Spinal cord (tissue), 10 donors: ENCODE measurements around the gene TSPYL4. TPM values are rescaled to one million over a fixed set of nuclear protein-coding genes. Genes with fewer than 3 reads are reported as not detected.
A peak's percentile ranks its signal among the peaks of the same experiment; 100 is the strongest.
"Not testable (repeated sequence)": the region's sequence is repeated elsewhere in the genome, so short reads cannot be mapped to it uniquely, and the experiment has no call there.

ENCODE experiments used
- DNase-seq, 6 donors: peaks; one replicate each; pipeline versions ENCODE4 v3.0.0 to v3.0.0-alpha.2; 2013 to 2015; ENCODE audit warnings: low spot score in 6 of 6, low read depth in 4 of 6
- H3K27ac ChIP-seq: one replicate; pipeline ENCODE4 v1.5.1; 2013; ENCODE audit warnings: low read depth, low read length, control low read depth
- H3K27me3 ChIP-seq: one replicate; pipeline ENCODE4 v1.6.1; 2013; ENCODE audit warnings: low read length; ENCODE audit not compliant: control insufficient read depth, insufficient read depth
- H3K36me3 ChIP-seq: one replicate; pipeline ENCODE4 v1.6.1; 2013; ENCODE audit warnings: low read length; ENCODE audit not compliant: control insufficient read depth, insufficient read depth
- H3K4me1 ChIP-seq: one replicate; pipeline ENCODE4 v1.6.1; 2013; ENCODE audit warnings: low read length; ENCODE audit not compliant: control insufficient read depth, insufficient read depth
- H3K4me3 ChIP-seq: one replicate; pipeline ENCODE4 v1.5.1; 2013; ENCODE audit warnings: low read depth, low read length, control low read depth
- H3K9me3 ChIP-seq: one replicate; pipeline ENCODE4 v1.6.1; 2013; ENCODE audit warnings: low read length; ENCODE audit not compliant: control insufficient read depth, insufficient read depth
- WGBS: methylation state at CpG from one replicate; pipeline ENCODE4 v1.1.5; 2013; ENCODE audit warnings: missing lambda C conversion rate; ENCODE audit not compliant: insufficient coverage; 5-methylcytosine and 5-hydroxymethylcytosine counted together
- polyA plus RNA-seq, 2 donors: library from polyadenylated mRNA; unstranded; fragments of 120-200 nt; gene quantifications; one replicate each; pipeline ENCODE4 v1.2.1, GENCODE V29; 2013; ENCODE audit not compliant: insufficient read length in 2 of 2
- total RNA-seq, 2 donors: library from RNA; depleted of rRNA in 1 of 2; stranded (reverse); fragments of 120-200 nt in 1 of 2; fragments of >200 nt in 1 of 2; gene quantifications; one replicate each; pipeline versions ENCODE4 v1.2.3 to v1.2.4, GENCODE V29; 2013 to 2014
- donor health status: healthy.

TSPYL4 gene
- total and polyA plus RNA-seq, 4 donors, result 57.6 to 162 (median 119) TPM

DNA sequence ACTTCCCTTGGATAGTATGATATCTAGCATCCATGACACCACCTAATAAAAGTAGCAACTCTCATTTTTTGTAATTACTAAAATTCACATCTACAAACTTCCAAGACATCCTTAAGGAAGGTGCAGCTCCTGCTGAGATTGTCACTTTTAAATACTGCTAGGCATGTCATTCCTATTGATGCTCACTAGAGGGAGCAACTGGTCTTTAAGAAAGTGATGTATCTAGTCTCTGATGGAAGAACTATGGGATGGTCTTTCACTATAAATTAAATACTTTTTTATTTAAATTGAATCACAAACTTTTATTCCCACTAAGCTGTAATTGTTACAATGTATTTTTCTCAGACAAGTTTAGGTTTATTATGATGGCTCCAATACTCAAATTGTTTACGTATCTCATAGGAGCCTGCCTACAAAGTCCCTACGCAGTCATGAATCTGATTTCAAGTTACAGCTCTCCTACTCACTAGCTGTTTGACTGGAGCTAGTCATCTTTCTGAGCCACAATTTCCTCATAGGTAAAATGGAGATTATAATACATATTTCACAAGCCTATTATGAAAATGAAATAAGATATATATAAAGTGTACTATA, 33.9 kb upstream of the TSPYL4 start:
- Histone ChIP-seq H3K4me3 (no peak overlapping the region), H3K36me3 (no peaks in the 10 kb centered on the region), H3K4me1 (no peaks in the 10 kb centered on the region), H3K27me3 (no peaks in the 10 kb centered on the region), H3K27ac (no peak overlapping the region), H3K9me3 (no peaks in the 10 kb centered on the region)
- no CpG with 5 or more reads among the region's 2 CpGs for WGBS
- peak in 4 of 6 donors; percentile 36 to 86 (median 57) for DNase-seq

DNA sequence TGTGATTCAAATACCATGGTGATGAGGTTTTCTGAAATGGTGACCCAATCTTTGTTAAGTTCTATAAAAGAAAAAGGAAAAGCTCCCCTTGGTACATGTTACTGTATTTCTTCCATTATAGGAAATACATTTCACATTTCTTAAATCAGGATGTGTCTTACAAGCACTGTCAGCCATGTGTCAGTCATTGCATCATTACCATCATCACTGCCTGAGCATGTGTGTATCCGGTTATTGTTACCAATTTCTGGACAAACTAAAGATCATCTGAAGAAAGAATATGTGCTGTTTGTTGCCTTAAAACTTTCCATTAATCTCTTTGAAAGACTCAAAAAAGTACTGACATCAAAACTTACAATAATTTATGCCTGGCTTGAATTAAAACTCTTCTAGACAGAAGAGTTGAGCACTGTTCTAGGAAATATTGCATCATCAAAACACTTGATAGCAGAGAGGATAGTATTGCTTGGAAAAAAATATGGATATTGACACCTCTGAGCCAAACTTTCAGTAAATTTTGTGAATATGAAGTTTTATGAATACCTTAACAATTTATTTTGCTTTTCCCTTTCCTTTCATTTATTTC, 33.0 kb upstream of the TSPYL4 start:
- Histone ChIP-seq H3K27me3 (no peaks in the 10 kb centered on the region), H3K9me3 (no peaks in the 10 kb centered on the region)
- no CpG with 5 or more reads among the region's 1 CpG for WGBS

DNA sequence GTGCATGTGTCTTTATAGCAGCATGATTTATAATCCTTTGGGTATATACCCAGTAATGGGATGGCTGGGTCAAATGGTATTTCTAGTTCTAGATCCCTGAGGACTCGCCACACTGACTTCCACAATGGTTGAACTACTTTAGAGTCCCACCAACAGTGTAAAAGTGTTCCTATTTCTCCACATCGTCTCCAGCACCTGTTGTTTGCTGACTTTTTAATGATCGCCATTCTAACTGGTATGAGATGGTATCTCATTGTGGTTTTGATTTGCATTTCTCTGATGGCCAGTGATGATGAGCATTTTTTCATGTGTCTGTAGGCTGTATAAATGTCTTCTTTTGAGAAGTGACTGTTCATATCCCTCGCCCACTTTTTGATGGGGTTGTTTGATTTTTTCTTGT, 31.1 kb upstream of the TSPYL4 start:
- DNase-seq, H3K9me3 ChIP-seq, H3K4me3 ChIP-seq, H3K36me3 ChIP-seq, H3K4me1 ChIP-seq, H3K27ac ChIP-seq, H3K27me3 ChIP-seq: not testable (repeated sequence)
- no CpG with 5 or more reads among the region's 4 CpGs for WGBS

More for the DNA sequence above, 33.0 kb upstream of the TSPYL4 start:
- Histone ChIP-seq H3K36me3 (no peaks in the 10 kb centered on the region), H3K4me1 (no peaks in the 10 kb centered on the region), H3K27ac (no peak overlapping the region), H3K4me3 (no peak overlapping the region)
- DNase-seq, result no peak

DNA sequence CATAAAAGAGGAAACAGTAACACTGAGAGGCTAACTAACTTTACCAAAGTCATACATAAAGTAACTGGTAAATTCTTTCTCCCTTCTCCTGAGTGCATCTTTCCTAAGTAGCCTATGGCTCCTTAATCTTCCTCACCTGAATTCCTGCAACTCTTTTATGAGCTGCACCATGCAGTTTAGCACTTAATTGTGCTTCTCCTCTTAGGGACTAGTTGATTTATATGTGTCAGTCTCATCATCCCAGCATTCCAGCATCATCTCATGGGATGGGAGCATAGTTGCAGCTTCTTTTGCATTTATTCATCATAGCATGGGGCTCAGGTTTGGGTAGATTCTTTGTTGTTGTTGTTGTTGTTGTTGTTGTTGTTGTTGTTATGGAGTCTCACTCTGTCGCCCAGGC, 29.3 kb upstream of the TSPYL4 start:
- no peak overlapping the region for H3K4me3 ChIP-seq
- H3K27me3 ChIP-seq, result no peaks in the 10 kb centered on the region
- H3K9me3 ChIP-seq, result no peaks in the 10 kb centered on the region
- DNase-seq, result no peak
- no peak overlapping the region for H3K27ac ChIP-seq
- 80% methylated on average over 1 of the region's 1 CpG for WGBS
- H3K36me3 ChIP-seq, result no peaks in the 10 kb centered on the region
- peaks cover 10% of the 10 kb centered on the region for H3K4me1 ChIP-seq

DNA sequence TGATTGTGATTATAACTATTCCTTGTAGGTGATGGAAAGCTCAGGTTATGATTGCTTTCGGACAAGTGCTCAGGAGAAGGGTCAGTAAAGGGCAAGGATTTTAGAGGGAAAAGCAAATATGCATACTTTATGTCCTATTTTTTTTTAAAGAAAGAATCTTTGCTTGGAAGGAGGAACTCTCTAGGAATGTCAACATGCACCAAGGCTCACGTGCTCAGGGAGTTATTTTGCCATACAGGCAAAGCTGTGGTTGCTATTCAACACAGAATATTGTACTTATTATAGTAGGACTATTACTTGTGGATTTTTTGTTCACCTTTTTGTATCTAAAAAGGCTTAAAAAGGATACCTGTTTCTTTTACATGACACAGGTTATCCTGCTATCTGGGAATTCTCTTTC, 28.8 kb upstream of the TSPYL4 start:
- Histone ChIP-seq H3K27me3 (no peaks in the 10 kb centered on the region), H3K36me3 (peaks cover 3% of the 10 kb centered on the region), H3K4me1 (peaks cover 15% of the 10 kb centered on the region), H3K4me3 (no peak overlapping the region), H3K9me3 (no peaks in the 10 kb centered on the region), H3K27ac (no peak overlapping the region)
- WGBS, result no CpG with 5 or more reads among the region's 2 CpGs
- DNase-seq, result no peak

DNA sequence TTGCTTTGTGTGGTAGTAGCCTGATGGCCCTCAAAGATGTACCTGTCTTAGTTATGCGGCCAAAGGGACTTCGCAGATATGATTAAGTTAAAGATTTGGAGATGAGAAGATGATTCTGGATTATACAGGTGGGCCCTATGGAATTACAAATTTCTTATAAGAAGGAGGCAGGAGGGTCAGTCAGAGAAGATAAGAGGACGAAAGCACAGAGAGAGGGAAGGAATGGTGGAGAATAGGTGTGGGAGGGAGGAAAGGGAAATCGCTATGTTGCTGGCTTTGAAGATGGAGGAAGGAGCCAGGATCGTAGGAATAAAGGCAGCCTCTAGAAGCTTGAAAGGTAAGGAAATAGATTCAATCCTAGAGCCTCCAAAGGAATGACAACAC, 27.1 kb upstream of the TSPYL4 start:
- Histone ChIP-seq H3K27me3 (no peaks in the 10 kb centered on the region), H3K4me3 (no peak overlapping the region), H3K9me3 (no peaks in the 10 kb centered on the region), H3K36me3 (peaks cover 6% of the 10 kb centered on the region), H3K4me1 (peaks cover 18% of the 10 kb centered on the region), H3K27ac (peak overlapping the region; percentile 99)
- DNase-seq, result no peak
- WGBS, result 84% methylated on average over 4 of the region's 5 CpGs

DNA sequence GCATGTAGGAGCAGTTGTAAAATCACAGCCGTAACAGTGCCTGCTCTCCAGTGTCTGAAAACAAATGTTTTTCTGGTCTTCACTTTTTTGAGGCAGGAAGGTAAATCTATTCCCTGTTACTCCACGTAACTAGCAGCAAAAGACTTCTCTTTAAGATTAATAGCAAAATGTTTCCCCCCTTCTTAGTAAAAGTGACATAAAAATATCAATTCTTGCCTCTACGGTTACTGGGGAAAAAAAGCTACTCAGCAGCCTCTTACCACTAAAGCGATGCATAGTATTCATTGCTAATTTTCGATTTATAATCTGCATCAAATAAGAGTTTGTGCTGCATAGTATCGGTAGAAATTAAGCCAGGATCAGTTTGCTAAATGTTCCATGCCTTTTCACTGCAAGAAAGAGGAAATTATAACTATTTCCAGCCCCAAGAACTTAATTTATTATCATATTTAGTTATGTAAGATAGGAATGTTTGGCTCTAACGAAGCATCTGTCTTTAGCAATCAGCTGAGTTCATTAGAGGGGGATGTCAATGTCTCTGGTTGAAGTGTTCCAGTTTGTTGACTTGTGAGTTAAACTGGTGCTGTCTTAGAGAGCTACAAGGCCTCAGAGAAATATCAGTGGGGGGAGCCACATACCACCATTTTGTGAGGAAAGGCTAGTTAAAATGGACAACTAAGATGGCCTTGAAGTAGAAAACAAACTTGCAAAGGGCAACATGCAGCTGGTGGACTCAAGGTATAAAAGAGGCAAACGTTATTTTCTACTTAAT, 26.5 kb upstream of the TSPYL4 start:
- H3K9me3 ChIP-seq, result no peaks in the 10 kb centered on the region
- peak overlapping the region; percentile 99 for H3K4me3 ChIP-seq
- H3K27ac ChIP-seq, result peak overlapping the region; percentile 99
- DNase-seq, result peak in 1 of 6 donors; percentile 28
- peaks cover 21% of the 10 kb centered on the region for H3K4me1 ChIP-seq
- whole genome bisulfite sequencing, result 33% methylated on average over 4 of the region's 8 CpGs
- H3K36me3 ChIP-seq, result peaks cover 10% of the 10 kb centered on the region
- no peaks in the 10 kb centered on the region for H3K27me3 ChIP-seq

DNA sequence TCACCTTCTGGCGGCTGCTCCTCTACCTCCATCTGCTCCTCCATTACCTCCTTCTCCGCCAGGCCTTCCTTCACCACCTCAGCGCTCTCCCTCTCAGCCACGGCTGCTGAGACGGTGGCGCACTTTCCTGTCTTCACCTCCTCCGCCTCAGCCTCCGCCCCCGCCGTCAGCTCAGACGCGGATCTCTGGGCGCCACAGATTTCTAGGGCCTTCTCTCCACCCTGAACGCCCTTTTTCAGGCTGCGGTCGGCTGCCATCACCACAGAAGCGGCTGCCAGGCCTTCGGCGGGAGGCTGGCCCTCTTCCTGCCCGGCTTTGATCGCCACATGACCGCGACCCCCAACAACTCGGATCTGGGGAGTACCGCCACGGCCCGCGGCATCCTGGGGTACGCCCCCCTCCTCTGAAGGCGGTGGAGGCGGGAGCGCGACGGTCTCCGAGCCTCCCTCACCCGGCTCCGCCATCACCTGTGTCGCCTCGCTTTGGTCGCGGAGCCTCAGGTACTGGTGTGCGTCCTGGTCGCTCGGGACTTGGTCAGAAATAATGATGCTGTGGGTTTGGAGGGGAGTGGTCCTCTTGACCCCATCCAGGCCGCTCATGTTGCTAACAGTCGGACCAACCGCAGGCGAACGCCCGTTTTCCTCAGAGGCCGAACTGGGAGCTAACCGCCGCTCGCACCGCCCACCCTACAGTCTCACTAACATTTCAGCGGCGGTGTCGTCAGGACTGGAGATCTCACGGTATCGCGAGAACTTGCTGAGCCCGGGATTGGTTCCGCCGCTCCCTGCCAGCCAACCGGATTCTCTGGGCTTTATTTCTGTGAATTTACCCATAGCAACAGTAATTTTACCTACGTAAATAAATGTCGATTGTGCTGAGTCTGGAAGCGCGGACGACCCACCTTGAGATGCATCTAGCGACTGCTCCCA, 25.6 kb upstream of the TSPYL4 start, which contains the start of gene TSPYL1:
TSPYL1 (minus strand) TSS at position 699 of the 929 bp plus-strand sequence; CDS start at position 599, 100 bp downstream.
- Histone ChIP-seq H3K36me3 (peaks cover 10% of the 10 kb centered on the region), H3K27ac (peak within 1 kb of the TSS; percentile 99), H3K4me1 (peaks cover 23% of the 10 kb centered on the region), H3K9me3 (no peaks in the 10 kb centered on the region), H3K27me3 (no peaks in the 10 kb centered on the region), H3K4me3 (peak within 1 kb of the TSS; percentile 99)
- under 1% methylated on average over 68 of the region's 71 CpGs for WGBS
- peak; percentile 90 to 99 (median 98) for DNase-seq

DNA sequence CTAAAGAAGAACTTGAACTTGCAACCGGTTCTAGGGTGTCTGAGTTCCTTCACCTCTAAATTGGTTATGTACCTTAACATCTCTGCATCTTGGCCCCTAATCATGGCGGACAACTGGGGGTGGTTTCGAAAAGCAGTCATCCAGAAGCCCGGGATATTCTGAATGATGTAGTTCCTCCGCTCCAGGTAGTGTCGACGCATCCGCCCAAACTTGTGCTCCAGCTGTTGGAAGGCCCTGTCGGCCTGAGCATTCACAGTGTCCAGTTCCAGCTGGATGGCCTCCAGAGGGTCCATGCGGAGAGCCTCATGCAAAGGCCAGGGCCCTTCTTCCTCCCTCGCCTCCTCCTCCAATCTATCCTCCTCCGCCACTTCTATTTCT, 25.0 kb upstream of the TSPYL4 start:
- Histone ChIP-seq H3K4me1 (peaks cover 23% of the 10 kb centered on the region), H3K4me3 (peak overlapping the region; percentile 99), H3K9me3 (no peaks in the 10 kb centered on the region), H3K36me3 (peaks cover 16% of the 10 kb centered on the region), H3K27me3 (no peaks in the 10 kb centered on the region), H3K27ac (peak overlapping the region; percentile 99)
- DNase-seq, result no peak
- 21% methylated on average over 11 of the region's 12 CpGs for WGBS
